ENCODE results near the gene VGLL4.

VGLL4 gene

DNA sequence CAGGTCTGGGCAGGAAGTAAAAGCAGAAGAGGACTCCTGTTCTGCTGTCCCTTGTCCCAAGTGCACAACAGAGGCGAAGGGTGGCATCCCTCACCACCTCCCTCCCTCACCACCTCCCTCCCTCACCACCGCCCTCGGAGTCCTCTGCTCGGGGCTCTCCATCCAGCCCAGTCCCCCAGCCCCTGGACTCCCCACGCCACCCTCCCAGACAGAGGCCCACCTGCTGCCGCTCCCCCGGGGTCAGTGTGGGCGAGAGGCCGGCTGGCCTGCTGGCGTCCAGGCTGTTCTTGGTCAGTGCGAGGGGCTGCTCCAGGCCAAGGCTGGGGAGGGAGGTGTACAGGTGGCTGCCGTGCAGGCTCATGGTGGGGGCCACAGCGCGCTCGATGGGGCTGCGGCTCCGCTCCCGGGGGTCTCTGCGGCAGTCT, 79.1 kb downstream of the VGLL4 start:
- no peak for DNase-seq (ENCODE audit: low read depth in 3 of 3)

DNA sequence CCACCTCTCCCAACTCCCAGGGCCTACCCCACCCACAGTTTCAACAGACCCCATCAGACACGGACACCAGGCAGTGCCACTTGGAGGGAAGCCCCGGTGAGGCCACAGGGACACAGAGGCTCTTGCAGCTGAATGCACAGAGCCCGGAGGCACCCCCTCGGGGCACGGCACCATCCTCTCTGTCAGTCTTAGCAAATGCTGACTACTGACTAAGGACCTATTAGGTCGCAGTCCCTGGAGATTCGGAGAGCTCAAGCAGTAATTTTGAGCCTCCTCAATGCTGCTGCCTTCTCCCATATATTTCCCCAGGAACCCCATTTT, 79.9 kb downstream of the VGLL4 start:
- DNase-seq (ENCODE audit: low read depth in 3 of 3) = no peak

DNA sequence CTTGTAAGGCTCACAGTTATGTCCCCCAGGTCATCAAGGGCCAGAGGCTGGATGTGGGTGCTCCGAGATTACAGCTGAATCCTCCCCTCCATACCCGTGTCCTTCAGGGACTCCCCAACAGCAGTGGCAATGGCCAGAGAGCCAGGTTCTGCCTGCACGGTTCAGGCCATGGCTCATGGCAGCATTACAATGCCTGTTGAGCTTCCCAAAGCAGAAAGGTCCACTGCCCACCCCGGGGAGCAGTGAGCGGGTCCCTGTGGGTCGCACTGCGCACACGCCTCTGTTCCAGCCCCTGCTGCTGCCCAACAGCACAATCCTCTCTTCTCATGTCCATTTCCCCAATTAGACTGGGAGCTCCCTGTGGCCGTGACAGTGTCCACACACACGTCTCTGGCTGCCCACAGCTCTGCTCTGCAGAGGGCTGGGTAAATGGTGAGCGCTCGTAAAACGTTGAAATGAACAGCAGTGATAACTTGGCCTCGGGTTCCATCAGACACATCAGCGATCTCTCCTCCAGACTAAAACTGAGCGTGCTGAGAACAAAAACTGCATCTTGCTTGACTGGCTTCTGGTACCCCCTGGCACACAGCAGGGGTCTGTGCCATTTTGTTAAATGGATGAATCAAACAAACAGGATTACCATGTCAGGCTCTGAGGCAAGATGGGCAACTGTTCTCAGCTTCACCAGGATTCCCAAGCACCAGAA, 80.4 kb downstream of the VGLL4 start:
- DNase-seq (ENCODE audit: low read depth in 3 of 3) = no peak

DNA sequence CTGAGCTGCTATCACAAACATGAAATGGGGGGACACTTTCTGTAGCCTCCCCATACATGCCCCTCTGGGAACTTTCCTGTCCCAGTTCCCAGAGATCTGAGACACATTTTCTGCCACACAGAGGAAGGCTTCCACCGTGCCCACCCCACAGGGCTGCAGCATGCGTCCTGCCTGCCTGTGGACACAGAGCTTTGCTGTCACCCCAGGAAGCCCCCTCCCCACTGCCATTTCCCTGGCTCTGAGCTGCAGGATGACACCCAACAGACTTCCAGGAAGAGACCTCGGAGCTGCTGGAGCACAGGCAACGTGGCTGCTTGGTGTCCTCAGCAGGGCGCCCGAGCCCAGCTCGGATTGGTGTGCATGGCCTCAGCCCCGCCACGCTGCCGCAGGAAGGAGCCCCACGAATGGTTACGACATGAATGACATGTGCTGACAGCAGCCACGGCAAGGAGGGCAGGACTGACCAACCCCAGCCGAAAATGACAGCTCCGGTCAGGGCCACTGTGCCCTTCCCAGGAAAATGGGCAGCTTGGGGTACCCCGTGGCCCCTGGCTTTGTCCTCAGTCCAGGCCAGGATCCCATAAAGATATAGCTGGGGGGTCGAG, 81.3 kb downstream of the VGLL4 start:
- DNase-seq (ENCODE audit: low read depth in 3 of 3) = no peak

DNA sequence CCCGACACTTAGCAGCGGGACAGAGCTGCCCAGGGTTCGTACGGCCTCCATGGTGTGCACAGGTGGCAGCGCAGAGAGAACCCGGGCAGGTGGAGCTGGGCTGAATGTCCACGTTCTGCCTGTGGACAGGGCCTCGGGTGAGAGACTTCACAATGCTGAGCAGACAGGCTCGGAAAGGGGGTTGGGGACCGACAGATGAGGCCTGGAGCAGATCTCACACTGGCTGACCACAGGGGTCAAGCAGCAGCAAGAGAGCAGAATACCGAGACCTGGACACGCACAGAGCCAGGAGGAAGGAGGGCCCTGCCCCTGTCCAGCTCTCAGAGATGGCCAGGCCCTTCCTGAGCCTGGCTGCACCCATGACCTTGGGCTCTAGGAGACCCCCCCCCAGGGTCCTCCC, 83.0 kb downstream of the VGLL4 start:
- DNase-seq (ENCODE audit: low read depth in 3 of 3) = no peak

DNA sequence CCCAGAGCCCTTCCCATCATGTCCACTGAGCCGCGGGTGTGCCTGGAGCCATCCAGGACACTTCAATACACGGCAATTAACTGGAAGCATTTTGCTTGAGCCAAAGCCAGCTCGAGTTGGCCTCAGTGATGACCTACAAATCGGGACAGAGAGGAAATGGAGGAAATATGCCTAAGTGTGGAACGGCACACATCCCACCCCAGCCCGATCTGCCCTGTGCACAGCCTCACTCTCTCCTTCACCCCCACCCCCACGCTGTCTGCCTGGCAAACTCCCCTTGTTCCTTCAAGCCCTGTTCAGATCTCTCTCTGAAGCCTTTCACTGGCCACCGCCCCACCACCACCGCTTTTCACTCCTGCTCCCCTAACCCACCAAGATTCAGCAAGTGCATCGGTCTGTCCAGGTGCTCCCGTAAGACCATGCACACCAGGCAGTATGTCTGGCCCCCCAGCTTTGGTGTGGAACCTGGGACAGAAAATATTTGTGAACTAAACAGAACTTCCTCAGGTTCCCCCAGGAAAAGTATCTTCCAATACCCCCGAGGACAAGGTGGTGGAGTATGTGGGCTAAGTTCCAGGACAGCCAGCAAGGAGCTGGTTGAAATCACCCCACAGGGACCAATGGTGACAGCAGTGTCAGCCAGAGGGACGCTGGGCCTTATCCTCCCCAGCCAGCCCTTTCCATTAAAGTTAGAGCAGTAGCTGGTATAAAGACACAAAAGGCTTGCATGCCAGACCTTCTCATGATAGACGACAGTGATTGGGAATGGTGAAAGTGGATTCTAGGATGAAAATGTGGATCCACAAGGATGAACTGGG, 83.7 kb downstream of the VGLL4 start:
- no peak for DNase-seq (ENCODE audit: low read depth in 3 of 3)

DNA sequence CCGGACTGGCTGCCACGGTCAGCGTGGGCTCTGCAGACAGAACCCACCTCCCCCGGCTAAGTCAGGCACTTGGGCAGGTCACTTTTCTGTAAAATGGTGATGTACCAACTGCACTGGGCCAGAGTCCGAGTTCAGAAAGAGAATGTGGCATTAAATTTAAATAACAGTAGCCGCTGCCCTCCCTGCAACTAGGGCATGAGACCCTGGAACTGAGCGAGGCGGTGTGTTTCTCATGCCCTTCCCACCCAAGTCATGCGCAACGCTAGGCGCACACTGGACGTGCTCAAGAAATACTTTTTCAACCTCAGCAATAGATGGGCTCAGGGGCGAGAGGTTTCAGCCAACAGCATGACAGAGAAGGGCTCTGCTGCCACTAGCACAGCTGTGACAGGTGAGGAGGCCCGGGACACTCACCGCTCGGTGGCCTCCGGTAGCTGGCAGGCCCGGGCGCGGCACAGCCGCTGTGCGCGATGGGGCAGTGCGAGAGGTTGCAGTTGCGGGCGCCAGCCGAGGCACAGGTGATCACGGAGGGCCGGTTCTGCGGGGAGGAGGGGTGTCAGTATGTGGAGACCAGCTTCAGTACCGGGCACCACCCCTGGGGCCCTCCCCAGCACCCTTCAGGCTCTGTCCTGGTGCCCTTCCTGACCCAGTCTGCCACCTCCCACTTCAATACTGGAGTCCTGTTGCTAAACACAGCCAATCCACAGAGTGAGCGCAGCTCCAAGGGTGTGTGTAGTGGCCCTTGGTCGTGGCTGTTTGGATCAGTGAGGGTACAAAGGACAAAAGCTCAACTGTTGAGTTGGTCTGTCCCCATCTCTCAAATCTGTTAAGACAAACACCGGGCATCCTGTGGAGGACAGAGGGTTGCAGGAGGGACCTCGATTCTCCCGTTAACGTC, 84.5 kb downstream of the VGLL4 start:
- no peak for DNase-seq (ENCODE audit: low read depth in 3 of 3)

DNA sequence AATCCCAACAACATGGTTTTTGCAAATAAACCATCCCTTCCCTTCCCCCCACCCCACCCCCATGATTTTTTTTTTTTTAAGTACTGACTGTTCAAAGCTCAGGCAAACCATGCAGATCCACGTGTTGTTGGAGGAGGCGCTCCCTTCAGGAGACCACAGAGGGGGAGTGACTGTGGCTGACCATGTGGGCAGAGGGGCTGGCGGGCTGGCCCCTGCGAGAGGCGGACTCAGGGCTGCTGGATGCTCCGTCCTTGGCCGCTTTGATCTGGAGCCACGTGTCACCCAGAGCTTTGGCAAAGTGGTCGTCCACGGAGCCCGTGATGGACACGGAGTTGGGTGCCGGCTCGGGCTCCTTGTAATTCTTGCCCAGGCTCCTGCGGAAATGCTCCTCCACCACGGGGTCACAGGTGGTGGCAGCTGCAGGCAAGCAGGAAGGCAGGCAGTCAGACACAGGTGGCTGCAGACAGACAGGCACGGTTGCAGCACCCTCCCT, 85.3 kb downstream of the VGLL4 start:
- DNase-seq (ENCODE audit: low read depth in 3 of 3) = no peak

DNA sequence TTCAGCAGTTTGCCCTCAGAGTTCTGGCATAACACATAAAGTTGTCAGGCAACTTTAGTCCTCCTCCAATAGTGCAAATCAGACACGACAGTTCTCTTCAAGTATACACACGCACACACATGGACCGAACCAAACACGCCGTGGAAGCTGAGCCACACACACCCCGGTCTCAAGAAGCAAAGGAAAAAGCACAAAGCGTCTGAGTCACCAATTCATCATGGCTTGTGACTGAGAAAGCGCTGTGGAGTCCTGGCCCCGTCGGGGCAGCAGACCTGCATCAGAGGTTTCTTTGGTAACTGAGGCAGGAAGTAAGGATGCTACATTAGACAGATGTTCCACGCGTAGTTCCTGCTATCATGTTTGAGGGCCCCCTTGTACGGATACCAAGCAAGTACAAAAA, 85.7 kb downstream of the VGLL4 start:
- DNase-seq (ENCODE audit: low read depth in 3 of 3) = peak in 2 of 3 donors; percentile 5 to 9

DNA sequence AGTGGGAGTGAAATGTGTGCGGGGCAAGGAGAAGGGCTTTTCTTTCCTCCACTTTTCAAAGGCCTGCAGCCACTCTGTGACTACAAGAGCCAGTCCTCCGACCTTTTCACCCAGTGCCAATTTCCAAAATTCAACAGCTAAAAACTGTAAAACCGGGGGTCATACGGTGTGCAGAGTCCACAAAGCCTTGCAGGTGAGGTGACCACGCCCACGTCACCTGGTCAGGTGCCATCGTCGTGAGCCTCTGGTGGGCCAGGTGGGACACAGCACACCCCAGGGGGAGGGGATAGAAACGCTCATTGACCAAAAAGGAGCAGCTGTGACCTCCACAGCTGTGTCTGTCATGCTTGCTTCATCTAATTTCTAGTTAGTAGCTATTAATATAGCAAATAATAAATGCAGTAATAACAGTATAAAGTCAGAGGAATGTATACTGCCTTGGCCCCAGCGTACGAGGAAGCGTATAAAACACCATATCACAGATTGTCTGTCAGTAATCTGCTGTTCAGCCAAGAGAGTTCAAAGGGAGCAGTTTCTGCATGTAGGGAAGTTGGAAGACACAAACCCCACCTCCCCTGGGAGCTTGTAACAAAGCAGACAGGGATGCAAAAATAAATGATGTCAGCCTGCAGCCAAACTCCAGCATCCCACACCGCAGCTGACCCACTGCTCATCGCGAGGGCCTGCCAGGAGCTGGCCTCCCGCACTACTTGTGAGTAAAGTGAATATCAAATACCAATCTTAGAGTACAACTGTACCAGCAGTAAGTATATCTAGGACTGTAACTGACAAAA, 86.7 kb downstream of the VGLL4 start:
- DNase-seq (ENCODE audit: low read depth in 3 of 3) = no peak

DNA sequence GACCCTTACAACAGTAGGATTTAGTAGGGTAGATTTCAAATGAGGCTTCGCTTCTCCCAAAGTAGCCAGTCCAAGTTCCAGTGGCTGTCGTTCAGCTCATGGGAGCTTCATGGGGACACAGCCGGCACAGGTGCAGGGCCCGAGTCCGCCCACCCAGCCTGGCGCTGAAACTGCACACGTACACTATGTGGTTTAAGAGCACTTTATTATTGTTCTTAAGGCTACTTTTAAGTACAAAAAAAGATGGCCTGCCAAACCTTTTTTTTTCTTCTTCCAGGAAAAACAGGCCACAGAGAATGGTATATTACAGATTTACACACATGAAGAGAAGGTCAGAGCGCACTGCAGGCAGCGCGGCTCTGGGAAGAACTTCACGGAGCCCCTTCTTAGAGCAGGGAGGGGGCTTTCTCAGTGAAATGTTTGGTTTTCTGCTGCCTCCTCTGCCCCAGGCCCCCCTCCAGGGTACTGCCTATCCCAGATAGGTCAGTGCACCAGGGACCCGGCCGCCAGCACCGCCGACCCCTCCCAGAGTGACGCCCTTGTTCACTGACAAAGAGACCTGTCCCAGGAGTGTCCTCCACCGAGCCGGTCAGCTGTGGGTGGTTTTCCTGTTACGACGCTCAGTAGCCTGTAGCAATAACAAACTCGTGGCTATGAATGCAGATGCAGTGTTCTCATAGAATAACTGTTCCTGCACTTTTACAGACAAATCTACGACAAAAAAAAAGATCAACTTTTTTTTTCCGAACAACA, 87.7 kb downstream of the VGLL4 start:
- no peak for DNase-seq (ENCODE audit: low read depth in 3 of 3)

DNA sequence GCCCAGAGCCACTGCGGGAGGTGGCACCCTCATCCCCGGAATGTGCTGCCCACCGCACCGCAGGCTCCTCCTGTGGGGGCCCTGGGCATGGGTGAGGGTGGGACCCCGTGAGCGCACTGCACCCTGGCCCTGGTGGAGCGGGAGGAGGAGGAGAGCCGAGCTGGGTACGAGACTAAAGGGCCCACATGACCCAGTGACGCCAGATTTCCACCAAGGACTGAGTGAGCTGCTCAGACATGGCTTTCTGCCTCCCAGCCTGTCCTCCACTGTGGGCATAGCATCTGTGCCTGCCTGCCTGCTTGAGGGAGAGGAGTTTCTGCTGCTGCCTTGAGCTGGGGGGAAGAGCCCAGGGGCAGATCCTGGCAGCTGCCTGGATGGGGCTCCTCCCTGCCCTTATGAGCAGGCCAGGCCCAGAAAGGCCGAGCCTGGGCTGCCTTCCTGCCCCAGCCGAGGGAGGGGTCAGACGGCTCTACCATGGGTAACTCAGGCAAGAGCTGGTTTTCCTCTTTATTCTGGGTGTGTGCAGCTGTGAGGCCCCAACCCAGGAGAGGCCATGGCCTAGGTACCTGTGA, 88.4 kb downstream of the VGLL4 start:
- no peak for DNase-seq (ENCODE audit: low read depth in 3 of 3)

DNA sequence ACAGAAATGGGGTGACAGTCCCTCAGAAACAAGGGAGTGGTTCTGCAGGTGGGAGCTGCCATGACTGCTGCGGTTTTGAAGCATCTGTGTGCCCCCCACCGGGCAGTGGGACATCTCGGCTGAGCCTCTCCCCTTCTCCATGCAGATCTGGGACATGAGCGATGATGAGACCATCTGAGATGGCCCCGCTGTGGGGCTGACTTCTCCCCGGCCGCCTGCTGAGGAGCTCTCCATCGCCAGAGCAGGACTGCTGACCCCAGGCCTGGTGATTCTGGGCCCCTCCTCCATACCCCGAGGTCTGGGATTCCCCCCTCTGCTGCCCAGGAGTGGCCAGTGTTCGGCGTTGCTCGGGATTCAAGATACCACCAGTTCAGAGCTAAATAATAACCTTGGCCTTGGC, 89.0 kb downstream of the VGLL4 start:
- no peak for DNase-seq (ENCODE audit: low read depth in 3 of 3)

DNA sequence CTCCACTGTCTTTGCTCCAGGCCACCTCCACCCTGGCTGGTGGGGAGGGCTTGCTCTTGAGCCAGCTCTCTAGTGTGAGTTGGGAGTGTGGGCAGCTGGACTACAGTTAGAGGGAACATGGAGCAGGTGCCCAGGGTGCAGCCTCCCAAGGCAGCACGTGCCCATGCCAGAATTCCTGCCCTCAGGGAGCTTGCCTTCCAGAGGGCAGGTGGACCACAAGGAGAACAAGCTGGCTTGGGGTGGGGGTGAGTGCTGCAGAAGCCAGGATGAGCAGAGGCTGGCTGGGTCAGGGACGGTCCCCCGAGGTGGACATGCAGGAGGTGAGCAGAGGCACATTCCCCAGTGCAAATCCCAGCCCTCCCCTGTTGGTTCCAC, 89.5 kb downstream of the VGLL4 start:
- DNase-seq (ENCODE audit: low read depth in 3 of 3) = no peak

DNA sequence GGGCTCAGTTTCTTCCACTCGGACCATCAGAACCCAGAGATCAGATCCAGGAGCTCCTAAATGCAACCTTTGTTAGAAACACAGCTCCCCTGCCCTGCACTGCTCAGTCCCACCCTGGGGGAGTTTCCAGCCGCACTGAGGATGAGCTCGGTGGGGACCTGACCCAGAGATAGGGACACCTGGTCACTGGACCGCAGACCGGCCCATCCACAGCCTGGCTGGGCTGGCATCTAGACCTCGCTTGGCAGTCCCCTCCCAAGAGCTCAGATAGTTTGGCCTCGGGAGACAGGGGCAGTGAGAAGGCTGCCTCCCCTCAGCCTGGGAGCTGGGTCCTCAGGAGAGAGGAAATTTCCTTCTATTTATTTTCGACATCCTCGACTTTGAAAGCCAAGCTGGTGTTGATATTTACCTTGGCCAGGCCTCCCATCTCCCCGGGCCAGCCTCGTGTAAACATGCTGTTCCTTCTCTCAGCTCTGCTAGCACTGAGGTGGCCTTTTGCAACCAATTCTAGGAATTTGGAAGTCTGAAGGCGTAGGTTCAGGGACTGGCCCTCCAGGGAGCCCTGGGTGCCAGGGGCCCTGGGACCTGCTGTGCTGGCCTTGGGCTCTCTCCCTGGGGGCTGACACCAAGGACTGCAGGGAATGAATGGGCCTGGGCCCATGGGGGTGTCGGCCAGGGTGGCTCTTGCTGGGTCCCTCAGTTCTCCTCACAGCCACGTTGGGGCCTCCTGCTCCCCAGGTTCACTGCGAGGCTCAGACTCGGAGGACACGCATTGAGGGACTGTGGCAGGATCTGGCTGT, 90.1 kb downstream of the VGLL4 start:
- DNase-seq (ENCODE audit: low read depth in 3 of 3) = no peak

DNA sequence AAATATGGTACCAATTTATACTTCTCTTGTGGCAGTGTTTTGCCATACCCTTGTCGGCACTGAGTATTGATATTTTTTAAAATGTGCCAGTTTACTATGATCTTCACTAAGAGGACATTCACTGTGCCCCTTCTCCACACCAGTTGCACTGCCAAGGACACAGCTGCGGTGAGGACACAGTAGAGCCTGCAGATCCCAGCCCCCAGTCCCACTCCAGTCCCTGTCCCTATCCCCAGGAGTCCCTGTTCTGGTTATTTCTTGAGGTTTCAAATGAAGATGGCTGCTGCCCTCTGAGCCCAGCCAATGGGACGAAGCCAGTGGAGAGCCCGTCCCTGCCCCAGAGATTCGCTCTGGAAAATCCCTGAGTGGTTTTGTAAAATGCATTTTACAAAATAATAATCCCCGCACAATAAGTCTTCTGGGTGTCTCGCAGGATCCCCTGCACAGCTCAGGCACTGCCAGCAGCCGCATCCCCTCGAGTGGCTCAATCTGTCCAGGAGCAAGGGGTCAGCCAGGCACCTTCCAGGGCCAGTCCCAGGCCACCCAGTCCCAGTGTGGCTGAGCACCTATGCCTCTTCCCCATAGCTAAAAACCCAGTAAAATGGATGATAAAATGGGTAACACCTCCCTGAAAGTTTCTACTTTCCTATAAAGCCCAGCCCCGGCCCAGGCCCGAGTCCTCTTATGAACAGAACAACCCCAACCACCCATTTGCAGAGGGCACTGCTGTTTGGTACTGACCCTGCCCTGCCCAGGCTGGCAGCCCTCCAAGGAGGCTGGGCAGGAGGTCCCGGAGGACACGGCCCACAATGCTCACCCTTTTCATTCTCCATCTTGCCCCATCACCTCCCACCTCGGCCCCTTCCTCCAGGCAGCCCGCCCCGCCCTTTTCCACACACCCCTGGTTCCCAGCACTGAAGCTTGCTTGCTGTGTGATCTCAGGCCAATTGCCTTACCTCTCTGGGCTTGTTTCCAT, 91.1 kb downstream of the VGLL4 start:
- no peak for DNase-seq (ENCODE audit: low read depth in 3 of 3)

DNA sequence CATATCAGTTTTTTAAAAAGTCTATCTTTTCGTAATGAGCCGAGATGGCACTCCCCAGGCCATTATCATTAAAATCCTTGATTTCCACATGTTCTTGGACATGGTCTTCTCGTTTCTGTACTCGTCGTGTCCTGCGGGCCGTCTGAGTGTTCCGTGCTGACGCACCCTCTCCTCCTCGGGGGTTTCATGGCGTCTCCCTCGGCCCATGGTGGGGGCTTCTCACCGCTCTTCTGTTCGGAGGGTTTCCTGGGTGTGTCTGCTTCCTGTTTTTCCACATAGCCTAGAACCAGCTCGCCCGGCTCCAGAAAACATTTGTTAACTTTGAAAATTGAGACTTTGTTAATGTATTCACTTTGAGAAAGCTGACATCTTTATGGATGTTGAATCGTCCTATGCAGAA, 92.7 kb downstream of the VGLL4 start:
- DNase-seq (ENCODE audit: low read depth in 3 of 3) = no peak

DNA sequence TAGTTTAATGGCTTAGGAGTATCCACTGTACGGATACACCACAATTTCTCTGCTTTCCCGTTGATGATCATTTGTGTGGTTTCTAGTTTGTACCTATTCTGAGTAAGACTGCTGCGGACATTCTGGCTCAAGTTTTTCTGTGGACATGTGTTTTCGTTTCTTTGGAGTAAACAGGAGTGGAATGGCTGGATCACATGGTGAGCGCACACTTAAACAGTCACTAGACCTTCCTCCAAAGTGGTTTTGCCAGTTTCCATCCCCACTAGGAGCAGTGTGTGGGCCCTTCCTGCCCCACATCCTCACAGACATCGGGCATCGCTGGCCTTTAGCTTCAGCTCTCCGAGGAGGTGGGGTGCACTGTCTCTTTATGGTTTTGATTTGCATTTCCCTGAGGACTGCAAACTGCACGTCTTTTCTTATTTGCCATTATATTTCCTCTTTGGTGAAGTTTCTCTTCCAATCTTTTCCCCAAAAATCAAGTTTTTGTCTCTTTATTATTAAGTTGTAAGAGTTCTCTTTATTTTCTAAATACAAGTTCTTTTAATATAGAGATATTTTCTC, 94.1 kb downstream of the VGLL4 start:
- DNase-seq (ENCODE audit: low read depth in 3 of 3) = no peak
